ENCODE data around the gene HLA-DRB1.

DNA sequence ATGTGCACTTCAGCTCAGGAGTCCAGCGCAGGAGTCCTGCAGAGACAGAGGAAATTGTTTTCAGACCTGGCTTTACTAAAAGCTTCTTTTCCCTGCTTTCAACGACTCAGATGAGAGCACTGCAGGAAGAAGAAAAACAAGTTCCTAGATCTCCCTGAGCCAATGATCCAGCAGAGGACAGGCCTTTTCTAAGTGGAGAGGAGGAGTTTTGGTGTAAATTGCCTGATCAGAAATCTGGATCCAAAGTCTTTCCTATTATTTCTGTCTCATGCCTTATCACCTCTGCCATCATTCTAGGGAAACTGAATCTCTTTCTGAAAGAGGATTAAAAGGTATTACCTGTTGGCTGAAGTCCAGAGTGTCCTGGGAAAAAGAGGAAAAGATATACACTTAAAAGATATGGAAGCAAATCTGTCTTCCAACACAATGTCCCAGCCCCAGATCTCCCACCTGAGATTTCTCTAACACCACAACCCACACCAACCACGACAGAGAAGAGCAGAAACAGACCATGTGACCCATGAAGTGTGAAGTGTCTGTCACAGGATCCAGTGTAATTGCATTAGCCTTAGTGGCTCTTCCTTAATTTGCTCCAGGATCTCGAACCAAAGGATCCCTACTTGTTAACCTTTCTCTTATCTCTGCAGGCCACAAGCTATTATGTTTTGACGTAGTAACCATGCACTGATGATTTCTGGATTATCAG, 36.5 kb downstream of the HLA-DRB1 start:
- TF ChIP-seq, protein P1, sequence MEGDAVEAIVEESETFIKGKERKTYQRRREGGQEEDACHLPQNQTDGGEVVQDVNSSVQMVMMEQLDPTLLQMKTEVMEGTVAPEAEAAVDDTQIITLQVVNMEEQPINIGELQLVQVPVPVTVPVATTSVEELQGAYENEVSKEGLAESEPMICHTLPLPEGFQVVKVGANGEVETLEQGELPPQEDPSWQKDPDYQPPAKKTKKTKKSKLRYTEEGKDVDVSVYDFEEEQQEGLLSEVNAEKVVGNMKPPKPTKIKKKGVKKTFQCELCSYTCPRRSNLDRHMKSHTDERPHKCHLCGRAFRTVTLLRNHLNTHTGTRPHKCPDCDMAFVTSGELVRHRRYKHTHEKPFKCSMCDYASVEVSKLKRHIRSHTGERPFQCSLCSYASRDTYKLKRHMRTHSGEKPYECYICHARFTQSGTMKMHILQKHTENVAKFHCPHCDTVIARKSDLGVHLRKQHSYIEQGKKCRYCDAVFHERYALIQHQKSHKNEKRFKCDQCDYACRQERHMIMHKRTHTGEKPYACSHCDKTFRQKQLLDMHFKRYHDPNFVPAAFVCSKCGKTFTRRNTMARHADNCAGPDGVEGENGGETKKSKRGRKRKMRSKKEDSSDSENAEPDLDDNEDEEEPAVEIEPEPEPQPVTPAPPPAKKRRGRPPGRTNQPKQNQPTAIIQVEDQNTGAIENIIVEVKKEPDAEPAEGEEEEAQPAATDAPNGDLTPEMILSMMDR (IDR thresholded peaks at IDR 0.05; ENCODE audit: insufficient read depth, low read depth, low read length), result no peak
- TF ChIP-seq EZH2 (IDR thresholded peaks at IDR 0.05; ENCODE audit: insufficient read depth, low read length), result no peak

Measured in astrocyte (in vitro differentiated cells and primary cell).